Anterior cingulate cortex (tissue), 58 donors: ENCODE data around the gene AOC2.
"Not testable (repeated sequence)": the region's sequence is repeated elsewhere in the genome, so short reads cannot be mapped to it uniquely, and the experiment has no call there.

ENCODE experiments used
- DNase-seq, 58 donors: peaks; one replicate each; lab custom pipeline; 2025; lab: John Stamatoyannopoulos, UW

The AOC2 gene

GRCh38 chr17:42853597-42853967, 9.2 kb downstream of the AOC2 start:
- no peak for DNase-seq

- DNase-seq: no peak
These were observed 9.8 kb downstream of the AOC2 start for GRCh38 chr17:42853968-42854790.

- no peak for DNase-seq
These were observed 10.7 kb downstream of the AOC2 start for GRCh38 chr17:42855048-42855596.

- DNase-seq: not testable (repeated sequence)
These were observed 11.7 kb downstream of the AOC2 start for GRCh38 chr17:42856093-42856492.

GRCh38 chr17:42856516-42856915, 12.1 kb downstream of the AOC2 start:
- DNase-seq: not testable (repeated sequence)

GRCh38 chr17:42857389-42857788, 13.0 kb downstream of the AOC2 start:
- DNase-seq: no peak

GRCh38 chr17:42865638-42866094, 21.3 kb downstream of the AOC2 start:
- DNase-seq: no peak

GRCh38 chr17:42866216-42866615, 21.8 kb downstream of the AOC2 start:
- no peak for DNase-seq

- DNase-seq: no peak
These were observed 22.5 kb downstream of the AOC2 start for GRCh38 chr17:42866631-42867575.

- DNase-seq: not testable (repeated sequence)
These were observed 23.4 kb downstream of the AOC2 start for GRCh38 chr17:42867694-42868261.

- no peak for DNase-seq
These were observed 24.0 kb downstream of the AOC2 start for GRCh38 chr17:42868338-42868737.

- DNase-seq: no peak
These were observed 27.3 kb downstream of the AOC2 start for GRCh38 chr17:42871647-42872046.

GRCh38 chr17:42872251-42872965, 28.0 kb downstream of the AOC2 start:
- DNase-seq: no peak

GRCh38 chr17:42873315-42873714, 28.9 kb downstream of the AOC2 start:
- DNase-seq: no peak

- DNase-seq: not testable (repeated sequence)
These were observed 29.7 kb downstream of the AOC2 start for GRCh38 chr17:42873932-42874695.

- DNase-seq: no peak
These were observed 32.7 kb downstream of the AOC2 start for GRCh38 chr17:42877037-42877436.

- no peak for DNase-seq
These were observed 33.9 kb downstream of the AOC2 start for GRCh38 chr17:42878123-42878880.

- no peak for DNase-seq
These were observed 34.7 kb downstream of the AOC2 start for GRCh38 chr17:42878924-42879595.
